Peyer's patch (tissue), 4 donors: ENCODE results near the gene C16orf92.

Experiments used
- CTCF ChIP-seq, 6 experiments: fragments of 450-650 bp in 4 of 6; fragments of 200-600 bp in 2 of 6; sonication (generic) in 1 of 6; IDR thresholded peaks; one replicate each; pipeline ENCODE4 v1.5.1; 2017 to 2019; ENCODE audit warnings: antibody characterized with exemption in 6 of 6, mild to moderate bottlenecking in 3 of 6, moderate library complexity in 1 of 6
- POLR2A ChIP-seq, 2 donors: fragments of 450-650 bp; IDR thresholded peaks; one replicate each; pipeline ENCODE4 v1.5.1; 2017; ENCODE audit warnings: antibody characterized with exemption in 2 of 2, mild to moderate bottlenecking in 2 of 2, moderate library complexity in 2 of 2

- no peak for TF ChIP-seq CTCF (IDR thresholded peaks at IDR 0.05)
- TF ChIP-seq POLR2A (IDR thresholded peaks at IDR 0.05) = no peak
These were observed 47.0 kb upstream of the C16orf92 start for GRCh38 chr16:29975811-29976511.
